ENCODE results near the gene PLEKHG4B.

Gene PLEKHG4B

DNA sequence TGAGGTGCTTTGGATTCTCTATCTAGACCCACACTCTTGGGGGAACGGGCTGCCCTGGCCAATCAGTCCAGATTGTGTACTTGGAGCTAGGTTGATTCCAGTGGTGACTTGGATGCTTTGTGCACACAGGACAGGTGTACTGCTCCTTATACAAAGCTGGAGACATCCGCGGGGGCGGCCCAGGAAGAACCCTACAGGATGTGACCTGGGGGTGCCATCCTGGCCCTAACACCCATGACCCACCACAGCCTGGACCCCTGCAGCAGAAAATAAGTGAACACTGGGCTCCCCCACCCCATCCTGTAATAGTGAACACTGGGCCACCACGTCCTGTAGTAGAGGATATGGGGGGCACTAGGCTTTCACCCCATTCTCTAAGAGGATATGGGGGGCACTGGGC, 12.1 kb upstream of the PLEKHG4B start:
- Mint-ChIP-seq H3K36me3 (peaks cover 4% of the 10 kb centered on the region), H3K27me3 (peaks cover 23% of the 10 kb centered on the region), H3K4me1 (no peaks in the 10 kb centered on the region), H3K4me3 (no peak overlapping the region), H3K27ac (no peak overlapping the region), H3K9me3 (peaks cover 3% of the 10 kb centered on the region)
- ATAC-seq (ENCODE audit: low read depth) (no peak), DNase-seq (ENCODE audit: low spot score in 2 of 2) (no peak)

DNA sequence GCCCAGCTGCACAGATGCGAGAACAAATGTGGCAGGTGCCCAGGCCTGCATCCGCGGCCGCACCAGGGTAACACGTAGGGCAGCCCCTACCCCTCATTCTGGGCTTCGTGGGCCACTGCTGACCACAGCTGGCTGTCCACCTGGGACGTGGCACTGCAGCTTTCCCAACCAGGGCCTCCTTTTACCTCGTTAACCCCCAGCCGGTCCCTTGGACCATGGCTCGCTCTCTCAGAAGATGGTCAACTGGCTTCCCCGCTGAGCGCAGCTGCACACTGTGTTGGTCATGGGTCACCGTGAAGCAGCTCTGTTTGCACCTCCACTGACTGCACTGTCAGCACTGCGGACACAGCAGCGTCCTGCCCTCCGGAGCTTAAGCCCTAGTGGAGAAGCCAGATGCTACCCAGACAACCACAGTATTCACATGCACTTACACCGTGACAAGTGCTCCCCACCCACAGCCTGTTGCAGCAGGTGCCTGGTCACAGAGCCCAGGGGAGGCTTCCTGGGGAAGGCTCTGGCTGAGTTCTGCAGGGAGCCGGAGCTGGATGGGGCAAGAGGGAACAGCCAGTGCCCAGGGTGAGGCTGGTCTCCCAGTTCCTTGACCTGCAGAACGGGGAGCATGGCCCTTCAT, 10.5 kb upstream of the PLEKHG4B start:
- Mint-ChIP-seq H3K27me3 (peaks cover 21% of the 10 kb centered on the region), H3K4me1 (no peaks in the 10 kb centered on the region), H3K27ac (no peak overlapping the region), H3K36me3 (peaks cover 4% of the 10 kb centered on the region), H3K4me3 (no peak overlapping the region), H3K9me3 (peaks cover 3% of the 10 kb centered on the region)
- DNase-seq (ENCODE audit: low spot score in 2 of 2) (no peak), ATAC-seq (ENCODE audit: low read depth) (no peak)

DNA sequence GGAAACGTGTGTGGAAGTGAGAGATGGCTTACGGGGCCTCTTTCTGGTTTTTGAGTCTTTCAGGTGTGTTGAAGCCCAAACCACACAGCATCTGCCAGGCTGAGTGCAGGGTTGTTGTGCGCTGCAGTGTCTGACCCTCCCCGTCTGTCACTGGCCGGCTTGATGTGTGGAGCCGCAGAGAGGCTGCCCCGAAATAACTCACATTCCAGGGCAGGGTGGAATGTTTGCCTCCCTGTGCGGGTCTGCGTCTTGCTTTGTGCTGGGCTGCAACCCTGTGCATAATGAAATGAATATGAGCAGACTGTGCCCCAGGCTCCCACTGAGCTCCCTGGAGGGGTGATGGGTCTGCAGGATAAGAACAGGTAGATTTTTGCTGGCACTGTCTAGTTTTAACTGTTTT, 9.9 kb upstream of the PLEKHG4B start:
- DNase-seq (ENCODE audit: low spot score in 2 of 2), result no peak
- no peak overlapping the region for H3K27ac Mint-ChIP-seq
- H3K36me3 Mint-ChIP-seq, result peaks cover 4% of the 10 kb centered on the region
- no peaks in the 10 kb centered on the region for H3K4me1 Mint-ChIP-seq
- H3K27me3 Mint-ChIP-seq, result peaks cover 21% of the 10 kb centered on the region
- H3K9me3 Mint-ChIP-seq, result peaks cover 3% of the 10 kb centered on the region
- H3K4me3 Mint-ChIP-seq, result no peak overlapping the region
- ATAC-seq (ENCODE audit: low read depth), result no peak

DNA sequence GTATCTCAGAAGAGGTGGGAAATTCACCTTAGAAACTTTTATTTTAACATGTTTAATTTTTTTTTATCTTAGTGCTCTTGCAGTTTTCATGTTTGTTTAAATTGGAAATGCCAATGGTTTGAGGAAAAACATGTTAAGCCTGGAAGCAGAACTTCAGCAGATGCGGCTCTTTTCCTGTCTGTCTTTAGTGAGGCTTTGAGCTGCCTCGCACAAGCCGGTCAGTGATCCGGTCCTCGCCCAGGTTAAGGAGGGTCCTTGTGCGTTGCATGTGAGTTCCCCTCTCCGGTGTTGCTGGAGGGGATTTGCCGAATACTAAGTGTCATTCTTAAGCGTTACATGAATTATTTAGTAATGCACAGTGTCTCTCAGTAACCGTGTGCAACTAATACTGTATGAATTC, 9.4 kb upstream of the PLEKHG4B start:
- Mint-ChIP-seq H3K9me3 (peaks cover 3% of the 10 kb centered on the region), H3K27ac (no peak overlapping the region), H3K27me3 (peaks cover 21% of the 10 kb centered on the region), H3K36me3 (peaks cover 4% of the 10 kb centered on the region), H3K4me3 (no peak overlapping the region), H3K4me1 (no peaks in the 10 kb centered on the region)
- ATAC-seq (ENCODE audit: low read depth) (no peak), DNase-seq (ENCODE audit: low spot score in 2 of 2) (no peak)

DNA sequence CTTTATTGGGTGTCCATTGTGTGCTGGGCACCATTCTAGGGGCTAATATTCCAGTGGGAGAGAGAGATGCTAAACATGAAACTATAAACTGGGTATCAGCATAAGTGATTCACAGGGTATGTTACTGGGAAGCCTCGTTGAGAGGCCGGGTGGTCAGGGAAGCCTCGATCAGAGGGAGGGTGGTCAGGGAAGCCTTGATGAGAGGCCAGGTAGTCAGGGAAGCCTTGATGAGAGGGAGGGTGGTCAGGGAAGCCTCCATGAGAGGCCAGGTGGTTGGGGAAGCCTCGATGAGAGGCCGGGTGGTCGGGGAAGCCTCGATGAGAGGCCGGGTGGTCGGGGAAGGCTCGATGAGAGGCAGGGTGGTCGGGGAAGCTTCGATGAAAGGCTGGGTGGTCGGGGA, 8.9 kb upstream of the PLEKHG4B start:
- Mint-ChIP-seq H3K4me1 (no peaks in the 10 kb centered on the region), H3K4me3 (no peak overlapping the region), H3K9me3 (peaks cover 3% of the 10 kb centered on the region), H3K27me3 (peaks cover 21% of the 10 kb centered on the region), H3K27ac (no peak overlapping the region), H3K36me3 (peaks cover 4% of the 10 kb centered on the region)
- no peak for DNase-seq (ENCODE audit: low spot score in 2 of 2)
- ATAC-seq (ENCODE audit: low read depth), result no peak

DNA sequence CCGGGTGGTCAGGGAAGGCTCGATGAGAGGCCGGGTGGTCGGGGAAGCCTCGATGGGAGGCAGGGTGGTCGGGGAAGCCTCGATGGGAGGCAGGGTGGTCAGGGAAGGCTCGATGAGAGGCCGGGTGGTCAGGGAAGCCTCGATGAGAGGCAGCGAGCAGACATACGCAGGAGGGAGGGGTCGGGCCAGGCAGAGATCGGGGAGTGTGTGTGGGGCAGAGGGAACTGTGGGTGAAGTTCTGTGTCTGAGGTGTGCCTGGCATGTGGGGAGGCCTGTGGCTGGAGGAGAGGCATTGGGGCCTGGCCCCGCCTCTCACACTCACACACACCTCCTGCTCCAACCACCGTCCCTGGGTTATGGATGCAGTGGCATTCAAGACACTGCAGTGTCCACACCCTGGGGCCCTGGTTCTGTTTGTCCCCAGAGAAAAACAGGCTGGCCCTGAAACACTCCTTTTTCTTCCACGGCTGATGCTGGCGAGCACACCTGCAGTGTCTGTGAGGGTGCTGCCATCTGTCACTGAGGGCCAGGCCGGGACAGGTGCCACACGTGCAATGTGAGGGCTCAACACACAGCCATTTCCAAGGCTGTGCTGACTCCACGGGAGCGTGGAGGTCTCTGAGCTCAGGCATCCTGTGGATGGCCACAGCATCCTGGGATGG, 6.5 kb upstream of the PLEKHG4B start:
- peaks cover 3% of the 10 kb centered on the region for H3K9me3 Mint-ChIP-seq
- H3K27ac Mint-ChIP-seq, result no peak overlapping the region
- H3K36me3 Mint-ChIP-seq, result peaks cover 4% of the 10 kb centered on the region
- no peak for DNase-seq (ENCODE audit: low spot score in 2 of 2)
- H3K27me3 Mint-ChIP-seq, result peaks cover 29% of the 10 kb centered on the region
- no peak overlapping the region for H3K4me3 Mint-ChIP-seq
- H3K4me1 Mint-ChIP-seq, result no peaks in the 10 kb centered on the region
- ATAC-seq (ENCODE audit: low read depth), result no peak

DNA sequence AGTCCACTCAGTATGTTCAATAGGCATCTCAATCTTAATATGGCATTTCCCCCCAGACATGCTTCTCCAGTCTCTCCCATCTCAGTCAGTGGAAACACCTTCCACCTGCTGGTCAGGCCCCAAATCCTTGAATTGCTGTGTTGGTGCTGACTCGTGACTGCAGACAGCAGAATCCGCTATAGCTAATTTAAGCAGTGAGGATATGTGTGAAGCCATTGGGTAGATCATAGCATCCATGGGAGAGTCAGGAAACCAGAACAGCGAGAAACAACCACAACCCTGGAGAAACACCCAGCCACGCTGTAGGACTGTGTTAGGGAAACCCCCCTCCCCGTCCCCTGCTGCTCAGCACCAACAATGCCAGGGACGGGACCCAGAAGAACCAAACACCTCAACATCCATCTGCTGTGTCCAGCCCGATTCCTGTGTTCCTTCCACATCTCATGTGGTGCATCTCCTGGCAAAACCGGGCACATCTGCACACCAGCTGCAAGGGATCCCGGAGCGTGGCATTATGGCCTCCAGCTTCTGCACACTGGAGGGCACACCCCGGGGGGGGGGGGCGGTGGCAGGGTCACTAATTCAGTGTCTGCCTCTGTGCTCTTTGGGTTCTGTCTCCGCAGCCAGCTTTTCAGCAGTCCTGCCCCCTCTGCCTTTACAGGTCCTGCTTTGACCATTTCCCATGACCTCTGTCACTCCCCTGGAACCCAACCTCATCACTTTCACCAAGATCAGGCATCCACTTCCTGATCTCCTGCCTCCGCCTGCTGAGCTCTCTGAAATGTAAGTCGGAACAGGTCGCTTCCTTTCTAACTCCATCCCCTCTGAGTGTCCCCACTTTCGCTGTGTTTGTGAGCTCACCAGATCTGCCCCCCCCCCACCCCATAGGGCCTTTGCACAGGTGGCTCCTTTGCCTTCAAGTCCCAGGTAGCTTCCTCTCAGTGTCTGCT, 2.4 kb upstream of the PLEKHG4B start:
- peaks cover 2% of the 10 kb centered on the region for H3K36me3 Mint-ChIP-seq
- H3K9me3 Mint-ChIP-seq, result no peaks in the 10 kb centered on the region
- H3K27ac Mint-ChIP-seq, result no peak overlapping the region
- H3K4me1 Mint-ChIP-seq, result no peaks in the 10 kb centered on the region
- no peak for DNase-seq (ENCODE audit: low spot score in 2 of 2)
- no peak overlapping the region for H3K4me3 Mint-ChIP-seq
- no peak for ATAC-seq (ENCODE audit: low read depth)
- H3K27me3 Mint-ChIP-seq, result peaks cover 28% of the 10 kb centered on the region

DNA sequence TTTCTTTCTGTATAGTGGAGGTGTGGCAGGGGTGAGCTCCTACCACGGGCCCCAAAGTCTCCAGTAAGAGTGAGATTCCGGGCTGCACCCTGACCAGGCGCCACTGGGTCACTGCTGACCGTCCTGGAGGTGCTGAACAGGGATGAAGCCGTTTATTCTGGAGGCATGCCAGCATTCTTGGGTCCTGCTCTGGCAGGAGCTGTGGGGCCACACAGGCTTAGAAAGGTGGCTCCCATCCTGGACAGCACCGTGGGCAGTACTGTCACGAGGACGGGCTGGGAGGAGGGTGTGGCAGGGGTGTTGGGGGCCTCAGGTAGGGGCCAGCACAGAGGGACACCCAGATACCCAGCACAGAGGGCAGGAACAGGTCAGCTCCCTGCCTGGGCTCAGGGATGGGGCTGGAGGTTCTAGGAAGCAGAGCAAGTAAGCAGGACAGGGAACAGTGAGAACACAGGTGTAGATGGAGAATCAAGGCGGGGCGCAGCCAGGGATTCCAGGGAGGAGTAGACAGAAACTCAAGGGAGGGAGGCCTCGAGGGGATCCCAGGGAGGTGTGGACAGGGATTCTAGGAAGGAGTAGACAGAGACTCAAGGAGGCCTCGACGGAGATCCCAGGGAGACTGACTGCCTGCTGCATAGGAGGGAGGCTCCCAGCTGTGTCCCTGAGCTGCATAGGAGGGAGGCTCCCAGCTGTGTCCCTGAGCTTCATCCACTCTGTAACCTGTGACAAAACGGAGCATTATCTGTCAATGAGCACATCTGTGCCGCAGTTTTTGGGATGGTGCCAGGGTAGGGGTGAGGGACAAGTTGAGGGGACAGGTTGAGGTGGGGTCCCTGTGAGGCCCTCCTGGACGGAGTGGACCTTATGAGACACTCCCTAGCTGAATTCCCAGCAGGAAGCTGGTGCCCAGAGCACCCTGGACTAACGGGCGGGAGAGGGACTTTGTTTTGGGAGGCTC, 1.1 kb upstream of the PLEKHG4B start:
- peaks cover 2% of the 10 kb centered on the region for H3K36me3 Mint-ChIP-seq
- no peaks in the 10 kb centered on the region for H3K9me3 Mint-ChIP-seq
- H3K27me3 Mint-ChIP-seq, result peaks cover 28% of the 10 kb centered on the region
- DNase-seq (ENCODE audit: low spot score in 2 of 2), result no peak
- ATAC-seq (ENCODE audit: low read depth), result no peak
- no peaks in the 10 kb centered on the region for H3K4me1 Mint-ChIP-seq
- no peak overlapping the region for H3K27ac Mint-ChIP-seq
- H3K4me3 Mint-ChIP-seq, result peak overlapping the region; percentile 51

DNA sequence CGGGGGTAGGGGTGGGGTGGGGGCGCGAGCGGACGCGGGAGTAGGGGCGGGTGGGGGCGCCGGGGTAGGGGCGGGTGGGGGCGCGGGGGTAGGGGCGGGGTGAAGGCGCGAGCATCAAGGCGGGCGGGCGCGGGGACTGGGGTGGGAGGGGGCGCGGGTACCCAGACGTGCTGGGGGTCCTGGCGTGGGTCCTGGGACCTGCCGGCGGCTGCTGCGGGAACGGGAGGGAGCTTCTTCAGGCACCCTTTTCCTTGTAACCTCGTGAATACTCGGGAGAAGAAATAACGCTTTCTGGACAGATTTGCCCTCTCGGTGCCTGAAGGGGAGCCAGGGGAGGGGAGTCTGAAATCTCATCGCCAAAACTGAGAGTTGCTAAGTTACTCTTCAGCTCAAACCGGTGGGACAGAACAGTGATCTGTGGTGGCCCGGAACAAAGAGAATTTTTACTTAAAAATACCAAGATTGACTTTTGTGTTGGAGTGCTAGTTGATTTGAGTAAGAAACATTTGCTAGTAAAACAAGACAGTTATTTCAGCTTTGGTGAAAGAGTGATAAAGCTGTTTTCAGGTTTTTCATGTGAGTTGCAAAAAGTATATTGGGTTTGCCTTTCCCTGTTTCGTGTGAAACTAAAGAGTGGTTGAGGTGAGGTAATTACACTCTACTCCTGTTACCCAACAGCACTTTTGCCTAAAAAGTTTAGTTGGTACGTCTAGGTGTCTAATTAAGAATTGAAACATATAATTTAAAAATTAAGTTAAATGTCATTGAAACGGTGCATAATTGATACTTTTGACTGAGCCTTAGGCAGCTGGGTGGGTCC, 643 bp downstream of the PLEKHG4B start:
- no peak overlapping the region for H3K4me3 Mint-ChIP-seq
- H3K27me3 Mint-ChIP-seq, result peaks cover 29% of the 10 kb centered on the region
- no peaks in the 10 kb centered on the region for H3K4me1 Mint-ChIP-seq
- DNase-seq (ENCODE audit: low spot score in 2 of 2) (no peak), ATAC-seq (ENCODE audit: low read depth) (no peak)
- H3K9me3 Mint-ChIP-seq, result no peaks in the 10 kb centered on the region
- no peak overlapping the region for H3K27ac Mint-ChIP-seq
- H3K36me3 Mint-ChIP-seq, result peaks cover 2% of the 10 kb centered on the region

DNA sequence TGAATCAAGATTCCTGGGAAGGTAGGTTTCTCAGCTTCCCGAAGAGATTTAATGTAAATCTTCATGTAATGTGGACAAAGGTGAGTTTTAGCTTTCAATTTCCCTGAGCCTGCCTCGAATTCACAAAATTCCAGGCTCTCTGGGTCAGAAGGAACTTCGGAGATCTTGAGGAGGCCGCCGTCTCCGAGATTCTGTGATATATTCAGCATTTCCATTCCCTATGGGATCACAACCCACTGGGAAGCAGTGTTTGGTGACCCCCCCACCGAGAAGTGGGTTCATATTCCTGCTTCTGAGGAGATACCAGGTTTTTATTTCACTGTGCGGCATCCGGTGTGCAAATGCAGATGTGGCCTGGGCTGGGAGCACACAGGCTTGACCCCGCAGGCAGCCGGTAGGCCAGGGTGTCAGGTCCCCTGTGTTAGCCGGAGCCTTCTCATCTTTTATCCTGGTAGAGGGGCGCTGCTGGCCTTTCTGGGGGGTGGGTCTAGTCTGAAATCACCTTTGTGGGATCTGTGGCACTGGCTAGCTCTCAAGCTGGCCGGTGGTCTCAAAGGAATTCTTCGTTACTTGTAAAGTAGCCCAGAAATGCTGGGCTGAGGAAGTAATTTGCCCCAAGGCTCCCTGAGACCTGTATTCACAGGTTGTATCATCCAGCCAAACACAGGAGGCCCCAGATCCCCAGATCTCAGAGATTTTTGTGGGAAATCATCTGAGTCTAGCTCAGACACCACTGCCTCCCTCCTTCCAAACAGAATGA, 1.4 kb downstream of the PLEKHG4B start:
- Mint-ChIP-seq H3K4me1 (no peaks in the 10 kb centered on the region), H3K27me3 (peaks cover 32% of the 10 kb centered on the region), H3K9me3 (no peaks in the 10 kb centered on the region), H3K36me3 (peaks cover 2% of the 10 kb centered on the region), H3K27ac (no peak overlapping the region), H3K4me3 (no peak overlapping the region)
- DNase-seq (ENCODE audit: low spot score in 2 of 2) (no peak), ATAC-seq (ENCODE audit: low read depth) (no peak)

DNA sequence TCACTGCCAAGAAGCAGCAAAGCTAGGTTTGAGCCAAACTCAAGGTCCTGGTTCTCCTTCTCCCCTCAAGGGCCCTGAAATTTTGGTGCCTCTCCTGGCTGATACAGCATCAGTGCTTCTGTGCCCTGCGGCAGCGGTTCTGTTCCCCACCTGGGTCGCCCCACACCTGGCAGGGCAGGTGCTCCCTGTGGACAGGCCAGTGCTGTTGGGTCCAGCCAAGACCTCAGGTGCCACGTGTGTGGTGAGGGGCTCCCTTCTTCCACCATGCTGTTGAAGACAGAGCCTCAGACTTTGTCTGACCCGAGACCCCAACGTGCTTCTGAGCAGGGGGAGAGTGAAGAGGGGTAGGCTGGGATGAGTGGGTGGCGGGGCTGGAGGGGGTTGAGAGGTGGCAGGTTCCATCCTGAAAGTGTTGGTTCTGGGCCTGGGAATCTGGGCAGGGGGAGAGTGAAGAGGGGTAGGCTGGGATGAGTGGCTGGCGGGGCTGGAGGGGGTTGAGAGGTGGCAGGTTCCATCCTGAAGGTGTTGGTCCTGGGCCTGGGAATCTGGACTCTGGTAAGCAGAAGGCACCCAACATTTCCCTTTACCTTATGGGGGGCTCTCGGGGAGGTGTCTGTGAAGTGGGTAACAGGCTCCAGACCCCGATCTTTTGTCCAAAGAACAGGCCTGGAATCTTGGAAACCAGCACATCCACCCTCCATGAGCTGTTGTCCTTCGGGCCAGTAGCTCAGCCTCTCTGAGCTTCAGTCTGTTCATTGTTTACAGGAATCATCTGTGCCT, 2.3 kb downstream of the PLEKHG4B start:
- peaks cover 29% of the 10 kb centered on the region for H3K27me3 Mint-ChIP-seq
- H3K36me3 Mint-ChIP-seq, result peaks cover 2% of the 10 kb centered on the region
- no peak overlapping the region for H3K27ac Mint-ChIP-seq
- no peak for ATAC-seq (ENCODE audit: low read depth)
- DNase-seq (ENCODE audit: low spot score in 2 of 2), result no peak
- no peak overlapping the region for H3K4me3 Mint-ChIP-seq
- H3K4me1 Mint-ChIP-seq, result no peaks in the 10 kb centered on the region
- no peaks in the 10 kb centered on the region for H3K9me3 Mint-ChIP-seq

All from memory B cell (primary cell).